ENCODE results near the gene PTPRN2. TPM values are rescaled to one million over a fixed set of nuclear protein-coding genes. Genes with fewer than 3 reads are reported as not detected.

The PTPRN2 gene
- total RNA-seq, 1 experiment from 2014 or later: not detected

DNA sequence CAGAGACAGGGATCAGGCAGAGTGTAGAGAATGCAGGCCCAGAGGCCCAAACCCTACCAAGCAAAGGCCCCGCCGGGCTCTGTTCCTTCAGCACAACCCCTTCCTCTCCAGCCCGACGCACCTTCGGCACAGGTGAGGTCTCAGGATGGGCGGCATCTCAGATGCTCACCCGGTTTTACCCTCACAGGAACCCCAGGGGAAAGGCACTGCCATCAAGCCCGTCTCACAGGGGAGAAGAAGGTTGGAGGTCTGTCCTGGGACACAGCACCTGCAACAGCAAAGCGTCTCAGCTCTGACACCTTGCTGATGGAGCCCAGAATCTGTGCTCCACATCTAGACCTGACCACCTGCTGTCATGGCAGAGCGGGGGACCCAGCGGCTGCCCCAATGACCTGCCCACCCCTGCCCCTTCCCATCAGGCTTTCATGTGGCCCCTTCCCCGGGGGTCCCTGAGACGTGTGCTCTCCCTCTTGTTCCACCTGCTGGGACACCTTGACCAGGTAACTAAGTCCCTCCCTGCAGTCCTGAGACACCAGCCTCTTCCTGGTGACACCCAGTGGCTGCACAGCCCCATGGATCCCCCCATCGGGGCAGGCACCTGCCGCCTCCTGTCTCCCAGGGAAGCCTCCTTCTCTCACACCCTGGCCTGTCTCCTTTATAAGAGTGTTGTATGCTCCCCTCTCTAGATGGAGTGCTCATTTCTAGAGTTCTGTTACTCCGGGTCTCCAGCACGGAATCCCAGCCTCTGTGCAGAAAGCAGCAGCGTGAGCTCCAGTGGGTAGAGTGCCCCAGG is 935.3 kb downstream of the PTPRN2 start:
- ChIA-PET CTCF (no interaction called here), POLR2A (ENCODE audit: unreplicated experiment) (no interaction called here)
- H4K20me1 ChIP-seq (ENCODE audit: insufficient read depth): no peaks in the 10 kb centered on the region
- H3K9me3 ChIP-seq (ENCODE audit: insufficient read depth, low read depth): no peaks in the 10 kb centered on the region; the same call in 1 of the 2 replicates
- H3F3A ChIP-seq (ENCODE audit: insufficient read depth, low read depth): no peaks in the 10 kb centered on the region
- H3K4me2 ChIP-seq: no peak overlapping the region
- no peak for TF ChIP-seq EZH2 (IDR thresholded peaks at IDR 0.05; ENCODE audit: low read depth)
- TF ChIP-seq, protein P1, sequence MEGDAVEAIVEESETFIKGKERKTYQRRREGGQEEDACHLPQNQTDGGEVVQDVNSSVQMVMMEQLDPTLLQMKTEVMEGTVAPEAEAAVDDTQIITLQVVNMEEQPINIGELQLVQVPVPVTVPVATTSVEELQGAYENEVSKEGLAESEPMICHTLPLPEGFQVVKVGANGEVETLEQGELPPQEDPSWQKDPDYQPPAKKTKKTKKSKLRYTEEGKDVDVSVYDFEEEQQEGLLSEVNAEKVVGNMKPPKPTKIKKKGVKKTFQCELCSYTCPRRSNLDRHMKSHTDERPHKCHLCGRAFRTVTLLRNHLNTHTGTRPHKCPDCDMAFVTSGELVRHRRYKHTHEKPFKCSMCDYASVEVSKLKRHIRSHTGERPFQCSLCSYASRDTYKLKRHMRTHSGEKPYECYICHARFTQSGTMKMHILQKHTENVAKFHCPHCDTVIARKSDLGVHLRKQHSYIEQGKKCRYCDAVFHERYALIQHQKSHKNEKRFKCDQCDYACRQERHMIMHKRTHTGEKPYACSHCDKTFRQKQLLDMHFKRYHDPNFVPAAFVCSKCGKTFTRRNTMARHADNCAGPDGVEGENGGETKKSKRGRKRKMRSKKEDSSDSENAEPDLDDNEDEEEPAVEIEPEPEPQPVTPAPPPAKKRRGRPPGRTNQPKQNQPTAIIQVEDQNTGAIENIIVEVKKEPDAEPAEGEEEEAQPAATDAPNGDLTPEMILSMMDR (conservative IDR thresholded peaks at IDR 0.05): no peak
- H2AFZ ChIP-seq: no peak overlapping the region
- H3K9me2 ChIP-seq (ENCODE audit: insufficient read depth): no peaks in the 10 kb centered on the region
- no TSS peak for BruUV-seq (replicated peaks)
- intact Hi-C loops (cut with micrococcal nuclease; ENCODE audit: unreplicated experiment): no loop called here
- H3K27me3 ChIP-seq (ENCODE audit: insufficient read depth, low read depth): peaks cover 64% of the 10 kb centered on the region
- no peaks in the 10 kb centered on the region for H3K4me1 ChIP-seq (replicated peaks; ENCODE audit: insufficient read depth)
- H3K27ac ChIP-seq: no peak overlapping the region
- DNase-seq: no peak
- no peak overlapping the region for H3K4me3 ChIP-seq
- H3K79me2 ChIP-seq (ENCODE audit: low read depth): no peaks in the 10 kb centered on the region
- H3K36me3 ChIP-seq (ENCODE audit: low read depth): no peaks in the 10 kb centered on the region

DNA sequence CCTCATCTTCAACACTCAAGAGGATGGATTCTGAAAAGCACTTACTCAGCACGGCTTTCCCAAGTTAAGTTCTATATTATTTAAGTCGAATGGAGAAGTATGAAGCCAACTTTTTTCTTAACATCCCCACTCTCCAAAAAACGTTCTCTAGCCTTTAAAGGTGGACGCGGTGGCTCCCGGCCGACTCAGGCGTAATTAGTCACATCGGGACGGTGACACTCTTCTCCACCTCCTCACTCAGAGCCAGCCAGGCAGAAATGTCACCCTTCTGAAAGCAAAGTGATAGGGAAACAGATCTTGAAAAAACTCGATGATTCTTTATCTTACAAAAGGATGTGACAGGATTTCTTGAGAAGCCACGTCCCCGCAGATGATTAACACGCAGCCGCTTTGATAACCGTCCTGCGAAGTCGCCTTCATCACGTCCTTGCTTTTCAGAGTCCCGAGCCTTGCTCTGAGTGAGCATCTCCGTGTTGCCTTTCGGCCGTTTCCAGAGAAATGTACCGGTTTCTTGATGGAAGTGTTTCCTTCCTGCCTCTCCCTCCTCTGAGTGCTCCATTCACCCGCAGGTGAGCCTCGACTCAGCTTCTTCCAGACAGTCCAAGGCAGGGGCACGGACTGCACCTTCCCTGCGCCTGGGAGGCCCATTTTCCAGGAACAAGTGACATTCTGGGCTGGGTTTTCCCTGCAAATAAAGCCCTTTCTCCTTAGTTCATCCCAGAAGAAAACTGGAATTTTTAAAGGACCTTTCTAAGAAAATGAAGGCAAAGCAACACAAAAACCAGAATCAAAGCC is 936.1 kb downstream of the PTPRN2 start:
- H3K4me3 ChIP-seq: no peak overlapping the region
- no peaks in the 10 kb centered on the region for H3K9me2 ChIP-seq (ENCODE audit: insufficient read depth)
- H2AFZ ChIP-seq: no peak overlapping the region
- CTCF ChIA-PET: no interaction called here
- H3K9me3 ChIP-seq (ENCODE audit: insufficient read depth, low read depth): no peaks in the 10 kb centered on the region; the same call in 1 of the 2 replicates
- no peaks in the 10 kb centered on the region for H3K4me1 ChIP-seq (replicated peaks; ENCODE audit: insufficient read depth)
- no peaks in the 10 kb centered on the region for H4K20me1 ChIP-seq (ENCODE audit: insufficient read depth)
- intact Hi-C loops (cut with micrococcal nuclease; ENCODE audit: unreplicated experiment): no loop called here
- no peak overlapping the region for H3K4me2 ChIP-seq
- BruUV-seq (replicated peaks): no TSS peak
- H3K79me2 ChIP-seq (ENCODE audit: low read depth): no peaks in the 10 kb centered on the region
- POLR2A ChIA-PET (ENCODE audit: unreplicated experiment): no interaction called here
- peaks cover 66% of the 10 kb centered on the region for H3K27me3 ChIP-seq (ENCODE audit: insufficient read depth, low read depth)
- H3K36me3 ChIP-seq (ENCODE audit: low read depth): no peaks in the 10 kb centered on the region
- H3F3A ChIP-seq (ENCODE audit: insufficient read depth, low read depth): no peaks in the 10 kb centered on the region
- H3K27ac ChIP-seq: no peak overlapping the region
- DNase-seq: no peak
- TF ChIP-seq, protein P1 (conservative IDR thresholded peaks at IDR 0.05): no peak
- TF ChIP-seq EZH2 (IDR thresholded peaks at IDR 0.05; ENCODE audit: low read depth): no peak

DNA sequence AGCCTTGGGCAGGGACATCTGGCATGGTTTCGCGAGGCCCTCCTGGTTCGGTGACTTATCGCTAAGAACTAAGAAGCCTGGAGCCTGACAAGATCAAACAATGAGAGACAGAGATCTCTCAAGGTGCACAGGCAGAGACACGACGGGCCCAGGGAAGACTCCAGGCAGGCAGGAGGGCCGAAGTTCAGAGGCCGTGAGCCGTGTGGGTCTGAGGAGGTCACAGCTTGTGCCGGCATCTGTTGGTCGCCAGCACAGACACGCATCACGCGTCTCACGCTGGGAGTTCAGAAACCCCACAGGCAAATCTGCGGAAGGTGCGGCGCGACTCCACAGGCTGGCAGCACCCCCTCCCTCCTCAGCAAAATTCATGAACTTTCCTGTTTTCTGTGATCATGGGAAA is 936.8 kb downstream of the PTPRN2 start:
- BruUV-seq (replicated peaks): no TSS peak
- H3K4me1 ChIP-seq (replicated peaks; ENCODE audit: insufficient read depth): no peaks in the 10 kb centered on the region
- peaks cover 67% of the 10 kb centered on the region for H3K27me3 ChIP-seq (ENCODE audit: insufficient read depth, low read depth)
- no peak overlapping the region for H2AFZ ChIP-seq
- H3K4me2 ChIP-seq: no peak overlapping the region
- H3K4me3 ChIP-seq: no peak overlapping the region
- H3K79me2 ChIP-seq (ENCODE audit: low read depth): no peaks in the 10 kb centered on the region
- H3K9me3 ChIP-seq (ENCODE audit: insufficient read depth, low read depth): no peaks in the 10 kb centered on the region
- no peak overlapping the region for H3K27ac ChIP-seq
- intact Hi-C loops (cut with micrococcal nuclease; ENCODE audit: unreplicated experiment): no loop called here
- no peaks in the 10 kb centered on the region for H3F3A ChIP-seq (ENCODE audit: insufficient read depth, low read depth)
- no peaks in the 10 kb centered on the region for H3K9me2 ChIP-seq (ENCODE audit: insufficient read depth)
- POLR2A ChIA-PET (ENCODE audit: unreplicated experiment): no interaction called here
- no peaks in the 10 kb centered on the region for H3K36me3 ChIP-seq (ENCODE audit: low read depth)
- H4K20me1 ChIP-seq (ENCODE audit: insufficient read depth): no peaks in the 10 kb centered on the region
- DNase-seq: no peak
- CTCF ChIA-PET: no interaction called here
- no peak for TF ChIP-seq EZH2 (IDR thresholded peaks at IDR 0.05; ENCODE audit: low read depth)
- TF ChIP-seq, protein P1 (conservative IDR thresholded peaks at IDR 0.05): no peak

Measured in PC-9 (cell line).